HG03039 (cell line): ENCODE measurements around the gene SCGB1C1.
"Not testable (repeated sequence)": the region's sequence is repeated elsewhere in the genome, so short reads cannot be mapped to it uniquely, and the experiment has no call there.

Experiments
- ATAC-seq: cut with Tn5 transposase; IDR thresholded peaks from one replicate; pipeline ENCODE4 v1.9.1; 2021; ENCODE audit warnings: mild to moderate bottlenecking, moderate library complexity; ENCODE audit not compliant: unreplicated experiment

Gene SCGB1C1

DNA sequence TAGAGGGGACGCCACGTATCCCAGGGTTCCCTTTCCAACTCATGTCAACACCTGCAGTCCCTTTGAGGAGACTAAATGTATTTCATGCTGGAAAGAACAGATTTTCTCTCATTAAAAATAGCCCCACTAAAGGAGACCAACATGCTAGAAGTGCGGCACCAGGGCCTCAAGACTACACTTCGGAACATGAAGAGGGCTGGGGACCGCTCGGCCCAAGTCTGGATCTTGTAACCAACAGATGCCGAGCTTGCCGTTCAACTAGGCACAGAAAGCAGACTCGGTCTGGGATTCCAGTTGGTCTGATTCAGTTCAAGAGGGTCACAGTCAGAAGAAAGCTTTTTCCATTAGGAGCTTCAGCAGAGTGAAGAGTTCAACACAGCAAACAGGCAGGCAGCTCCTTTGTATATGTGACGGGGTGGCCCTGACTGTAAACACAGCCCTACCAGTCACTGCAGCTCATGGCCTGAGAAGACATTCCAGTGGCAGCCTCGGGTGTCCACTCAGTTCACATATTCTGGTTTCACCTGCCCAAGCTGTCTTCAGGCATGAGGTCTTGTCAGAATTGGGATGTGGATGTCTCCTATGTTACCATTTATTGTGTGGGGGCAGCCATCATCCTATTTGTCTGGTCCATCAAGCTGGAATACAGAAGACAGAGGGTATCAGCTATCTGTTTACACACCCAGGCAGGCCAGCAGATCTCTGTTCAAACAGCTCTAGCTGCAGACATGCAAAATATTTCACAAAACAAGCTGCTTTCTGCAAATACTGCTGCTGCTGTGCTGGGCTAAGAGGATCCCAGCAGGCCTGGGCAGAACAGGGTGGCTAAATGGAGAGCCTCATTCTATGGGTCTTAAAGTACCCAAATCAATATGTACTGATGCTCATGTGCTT lies 23.4 kb downstream of the SCGB1C1 start:
- ATAC-seq, result no peak

DNA sequence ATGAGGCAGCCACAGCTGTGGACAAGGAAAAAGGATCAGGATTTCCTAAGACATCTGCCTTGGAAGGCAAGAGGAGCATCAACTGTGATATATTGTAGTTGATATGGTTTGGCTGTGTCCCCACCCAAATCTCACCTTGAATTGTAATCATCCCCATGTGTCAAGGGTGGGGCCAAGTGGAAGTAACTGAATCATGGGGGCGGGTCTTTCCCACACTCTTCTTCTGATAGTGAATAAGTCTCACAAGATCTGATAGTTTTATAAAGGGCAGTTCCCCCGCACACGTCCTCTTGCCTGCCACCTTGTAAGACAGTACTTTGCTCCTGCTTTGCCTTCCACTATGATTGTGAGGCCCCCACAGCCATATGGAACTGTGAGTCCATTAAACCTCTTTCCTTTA lies 24.8 kb downstream of the SCGB1C1 start:
- no peak for ATAC-seq

- ATAC-seq, result no peak
Observed at GRCh38 chr11:218815-219593, 26.1 kb downstream of the SCGB1C1 start.

- not testable (repeated sequence) for ATAC-seq
Observed at GRCh38 chr11:220641-221215, 27.9 kb downstream of the SCGB1C1 start.

DNA sequence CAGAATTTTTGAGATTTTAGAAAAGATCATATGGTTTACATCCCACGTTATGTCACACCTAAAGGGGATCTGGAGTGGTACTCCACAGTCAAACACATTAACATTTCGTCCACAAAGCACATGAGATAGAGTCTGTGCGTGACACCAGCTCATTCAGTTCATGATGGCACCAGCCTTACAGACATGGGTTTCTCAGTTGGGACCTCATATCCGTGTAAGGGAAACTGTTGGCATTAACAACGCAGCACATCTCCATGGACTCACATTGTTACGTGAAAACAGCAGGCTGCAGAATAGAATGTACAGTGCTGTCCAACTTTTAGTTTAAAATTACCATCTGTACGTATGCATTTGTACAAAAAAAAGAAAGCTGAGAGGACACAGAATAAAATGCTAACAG lies 28.7 kb downstream of the SCGB1C1 start:
- no peak for ATAC-seq

DNA sequence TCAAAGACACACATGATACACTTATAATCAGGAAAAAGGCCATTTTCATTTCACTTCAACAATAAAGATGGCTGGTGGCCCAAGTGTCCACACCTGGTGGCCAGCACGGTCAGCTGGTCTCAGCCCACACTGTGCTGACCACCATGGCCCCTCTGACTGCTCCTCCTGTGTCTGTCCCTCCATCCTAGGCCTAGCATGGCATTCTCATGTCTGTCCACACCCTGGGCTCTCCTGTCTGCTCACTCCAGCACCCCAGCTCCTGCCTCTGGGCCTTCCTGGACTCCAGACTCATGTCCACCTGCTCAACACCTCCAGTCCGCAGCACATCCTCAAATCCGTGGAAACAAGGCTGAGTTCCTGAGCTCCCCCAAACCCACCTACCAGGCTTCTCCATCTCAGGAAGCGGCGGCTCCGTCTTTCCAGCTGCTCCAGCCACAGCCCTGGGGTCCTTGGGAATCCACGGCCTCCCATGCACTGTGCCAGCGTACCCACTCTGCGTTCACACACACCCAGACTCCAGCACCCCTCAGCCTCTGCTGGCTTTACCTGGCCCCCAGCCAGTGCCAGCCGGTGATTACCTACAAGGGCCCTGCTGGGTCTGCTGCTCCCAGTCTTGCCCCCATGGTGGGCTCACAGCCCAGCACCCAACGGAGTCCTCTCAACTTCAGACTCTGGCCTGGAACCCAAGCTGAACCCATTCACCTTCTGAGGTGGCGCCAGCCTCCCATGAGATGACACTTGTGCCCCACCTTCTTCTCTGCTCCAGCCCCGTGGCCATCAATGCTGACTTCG lies 29.3 kb downstream of the SCGB1C1 start:
- ATAC-seq, result no peak

GRCh38 chr11:223026-223789 lies 30.3 kb downstream of the SCGB1C1 start:
- ATAC-seq, result no peak

DNA sequence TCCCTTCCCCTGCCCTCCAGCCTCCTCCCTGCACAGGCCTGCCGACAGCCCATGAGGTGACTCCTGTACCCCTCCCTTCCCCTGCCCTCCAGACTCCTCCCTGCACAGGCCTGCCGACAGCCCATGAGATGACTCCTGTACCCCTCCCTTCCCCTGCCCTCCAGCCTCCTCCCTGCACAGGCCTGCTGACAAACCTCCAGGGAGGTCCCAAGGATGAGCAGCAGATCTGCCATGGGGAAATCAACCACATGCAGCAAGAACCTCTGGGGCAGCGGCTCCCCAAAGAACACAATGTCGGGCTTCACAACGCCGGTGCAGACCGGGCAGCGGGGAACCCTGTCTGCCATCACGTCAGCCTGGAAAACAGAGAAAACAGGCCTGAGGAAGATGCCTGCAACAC lies 31.0 kb downstream of the SCGB1C1 start:
- no peak for ATAC-seq

DNA sequence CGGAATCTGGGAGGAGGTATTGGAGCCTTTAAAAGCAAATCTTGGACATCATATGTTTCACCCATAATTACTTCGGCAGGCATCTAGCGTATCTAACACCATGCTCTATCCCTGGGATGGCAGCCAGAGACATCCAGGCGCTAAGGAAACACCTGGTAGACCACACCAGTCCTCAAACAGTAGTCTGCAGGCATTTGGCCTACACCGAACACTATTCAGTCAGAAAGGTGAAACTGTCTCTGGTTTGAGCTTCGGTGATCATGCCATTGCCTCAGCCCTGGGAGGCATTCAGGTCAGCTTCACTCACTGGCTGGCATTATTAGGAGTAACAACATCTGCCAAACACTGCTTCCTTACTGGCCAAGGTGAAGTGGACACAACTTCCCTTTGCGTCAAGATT lies 31.5 kb downstream of the SCGB1C1 start:
- ATAC-seq, result no peak

GRCh38 chr11:225734-226453 lies 33.0 kb downstream of the SCGB1C1 start:
- no peak for ATAC-seq

DNA sequence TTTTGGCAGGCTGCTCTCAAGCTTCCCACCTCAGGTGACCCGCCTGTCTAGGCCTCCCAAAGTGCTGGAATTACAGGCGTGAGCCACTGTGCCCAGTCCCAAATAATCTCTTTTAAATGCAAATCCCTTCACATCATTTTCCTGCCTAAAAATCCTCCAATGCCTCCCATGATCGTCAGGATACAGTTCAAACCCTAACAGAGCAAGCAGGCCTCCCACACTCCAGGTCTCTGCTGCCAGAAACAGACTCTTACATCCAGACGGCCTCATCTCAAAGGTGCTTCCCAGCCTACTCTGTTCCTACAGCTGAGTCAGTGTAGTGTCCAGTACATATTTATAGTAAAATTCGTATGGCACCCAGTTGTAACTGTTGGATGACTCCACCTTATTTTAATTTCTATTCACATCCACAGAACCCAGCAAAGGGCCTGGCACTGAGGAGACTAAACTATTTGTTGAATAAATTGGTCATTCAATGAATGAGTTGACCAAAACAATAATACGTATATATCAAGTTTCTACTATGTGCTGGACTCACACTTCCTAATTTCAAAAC lies 35.0 kb downstream of the SCGB1C1 start:
- ATAC-seq, result no peak

DNA sequence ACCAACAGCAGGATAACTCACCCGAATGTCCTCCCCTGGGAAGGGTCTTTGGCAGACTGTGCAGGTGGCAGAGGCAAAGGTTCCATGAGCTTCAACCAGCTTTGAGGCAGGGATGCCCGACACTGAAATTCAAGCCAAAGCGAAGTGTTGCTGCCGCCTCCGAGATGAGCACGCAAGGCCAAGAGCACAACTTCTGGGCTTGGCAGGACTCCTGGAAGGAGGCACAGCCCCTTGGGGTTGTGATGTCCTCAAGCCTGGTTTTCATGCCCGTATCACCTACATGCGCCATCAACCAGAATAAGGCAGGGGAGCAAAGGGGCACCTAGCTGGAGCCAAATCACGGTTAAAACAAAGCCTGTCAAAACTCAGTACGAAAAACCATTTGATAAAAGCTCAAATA lies 37.6 kb downstream of the SCGB1C1 start:
- ATAC-seq, result no peak

GRCh38 chr11:232783-233565 lies 40.1 kb downstream of the SCGB1C1 start:
- ATAC-seq, result no peak

DNA sequence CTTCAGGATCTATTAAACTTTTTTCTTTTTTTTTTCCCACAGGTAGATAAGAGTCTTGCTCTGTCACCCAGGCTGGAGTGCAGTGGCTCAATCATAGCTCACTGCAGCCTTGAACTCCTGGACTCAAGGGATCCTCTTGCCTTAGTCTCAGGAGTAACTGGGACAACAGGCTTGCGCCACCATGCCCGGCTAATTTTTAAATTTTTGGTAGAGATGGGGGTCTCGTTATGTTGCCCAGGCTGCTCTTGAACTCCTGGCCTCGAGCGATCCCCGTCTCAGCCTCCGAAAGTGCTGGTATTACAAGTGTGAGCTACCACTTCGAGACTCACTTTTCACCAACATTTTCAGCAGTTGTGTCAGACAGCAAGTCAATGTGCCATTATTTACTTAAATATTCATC lies 42.3 kb downstream of the SCGB1C1 start:
- ATAC-seq, result no peak

DNA sequence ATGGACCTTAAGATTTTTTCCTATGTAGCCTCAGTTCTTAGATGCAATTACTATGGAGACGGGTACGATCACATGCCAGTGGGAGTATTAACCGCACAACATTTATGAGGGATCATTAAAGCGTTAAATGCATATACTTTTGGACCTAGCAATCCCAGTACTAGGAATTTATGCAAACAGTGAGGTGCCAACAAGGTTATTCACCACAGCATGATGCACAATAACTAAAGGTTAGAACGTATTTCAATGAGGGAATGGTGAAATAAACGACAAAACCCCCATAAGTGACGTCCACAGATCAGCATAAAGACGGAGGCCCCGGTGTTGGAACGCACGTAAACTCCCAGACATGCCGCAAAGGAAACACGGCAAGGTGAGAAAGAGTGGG lies 42.7 kb downstream of the SCGB1C1 start:
- ATAC-seq, result no peak

- ATAC-seq, result peak; percentile 59
Observed at GRCh38 chr11:235997-236773, 43.3 kb downstream of the SCGB1C1 start, which contains the start of gene SIRT3. TSS of gene SIRT3 (minus strand) at chr11:236342. CDS start at chr11:236328, 14 bp downstream.
